Amygdala (tissue), 56 donors: ENCODE data around the gene BLOC1S5.
"Not testable (repeated sequence)": the region's sequence is repeated elsewhere in the genome, so short reads cannot be mapped to it uniquely, and the experiment has no call there.

Experiments used
- DNase-seq, 56 donors: peaks; one replicate each; lab custom pipeline; 2025; lab: John Stamatoyannopoulos, UW

BLOC1S5 gene

GRCh38 chr6:8054276-8054675, 9.9 kb downstream of the BLOC1S5 start:
- DNase-seq, result no peak

- DNase-seq, result no peak
Observed at GRCh38 chr6:8047541-8048292, 16.5 kb downstream of the BLOC1S5 start.

- DNase-seq, result not testable (repeated sequence)
Observed at GRCh38 chr6:8045769-8046168, 18.4 kb downstream of the BLOC1S5 start.

GRCh38 chr6:8043221-8043620, 21.0 kb downstream of the BLOC1S5 start:
- no peak for DNase-seq

- no peak for DNase-seq
Observed at GRCh38 chr6:8041913-8042583, 22.1 kb downstream of the BLOC1S5 start.

- DNase-seq, result not testable (repeated sequence)
Observed at GRCh38 chr6:8034107-8034506, 30.1 kb downstream of the BLOC1S5 start.

GRCh38 chr6:8030920-8031319, 33.3 kb downstream of the BLOC1S5 start:
- no peak for DNase-seq

- DNase-seq, result no peak
Observed at GRCh38 chr6:8029243-8029870, 34.8 kb downstream of the BLOC1S5 start.

- DNase-seq, result no peak
Observed at GRCh38 chr6:8027965-8028651, 36.1 kb downstream of the BLOC1S5 start.

- no peak for DNase-seq
Observed at GRCh38 chr6:8026800-8027199, 37.4 kb downstream of the BLOC1S5 start.

- DNase-seq, result no peak
Observed at GRCh38 chr6:8025191-8025590, 39.0 kb downstream of the BLOC1S5 start.

GRCh38 chr6:8023638-8024037, 40.6 kb downstream of the BLOC1S5 start:
- no peak for DNase-seq

GRCh38 chr6:8020083-8020482, 44.1 kb downstream of the BLOC1S5 start:
- DNase-seq, result no peak

- DNase-seq, result no peak
Observed at GRCh38 chr6:8017705-8018104, 46.5 kb downstream of the BLOC1S5 start.

- no peak for DNase-seq
Observed at GRCh38 chr6:8017276-8017701, 46.9 kb downstream of the BLOC1S5 start.

GRCh38 chr6:8014947-8015346, 49.2 kb downstream of the BLOC1S5 start:
- DNase-seq, result no peak

- no peak for DNase-seq
Observed at GRCh38 chr6:8013763-8014162, 50.4 kb downstream of the BLOC1S5 start.

- peak in 1 of 56 donors; percentile 5 for DNase-seq
Observed at GRCh38 chr6:8006208-8006607, 58.0 kb downstream of the BLOC1S5 start.

- DNase-seq, result no peak
Observed at GRCh38 chr6:8005136-8005535, 59.1 kb downstream of the BLOC1S5 start.

- no peak for DNase-seq
Observed at GRCh38 chr6:8000636-8001035, 63.6 kb downstream of the BLOC1S5 start.

- no peak for DNase-seq
Observed at GRCh38 chr6:8000188-8000596, 64.0 kb downstream of the BLOC1S5 start.
